ENCODE data around the gene DCUN1D2. TPM values are rescaled to one million over a fixed set of nuclear protein-coding genes. Genes with fewer than 3 reads are reported as not detected.

The DCUN1D2 gene
- total and polyA plus RNA-seq, 7 experiments from 2014 or later: 6.8 to 31.9 (median 23.1) TPM

DNA sequence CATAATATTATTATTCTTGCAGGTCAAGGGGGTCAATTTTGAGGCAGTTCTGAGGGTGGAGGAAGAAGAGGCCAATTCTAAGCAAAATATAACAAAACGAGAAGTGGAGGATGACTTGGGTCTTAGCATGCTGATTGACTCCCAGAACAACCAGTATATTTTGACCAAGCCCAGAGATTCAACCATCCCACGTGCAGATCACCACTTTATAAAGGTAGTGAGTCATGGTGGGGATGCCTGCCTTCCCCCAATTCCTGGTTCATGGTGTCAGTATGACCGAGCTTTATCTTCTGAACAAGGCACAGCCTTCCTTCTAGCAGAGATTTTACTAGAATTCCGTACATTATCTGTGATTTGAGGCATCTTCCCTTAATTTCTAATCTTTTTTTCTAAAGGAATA, 9.4 kb upstream of the DCUN1D2 start:
- H3K4me1 Mint-ChIP-seq: peaks cover 6 to 38% (median 23%) of the 10 kb centered on the region in 7 donors
- ATAC-seq: no peak
- POLR2A ChIA-PET: no interaction called here
- no peaks in the 10 kb centered on the region for H3K9me3 Mint-ChIP-seq
- no peaks in the 10 kb centered on the region for H3K9me3 ChIP-seq (ENCODE audit: control insufficient read depth in 2 of 3, low read length in 3 of 3)
- no peaks in the 10 kb centered on the region for H3K27me3 Mint-ChIP-seq
- H3K36me3 ChIP-seq (ENCODE audit: control insufficient read depth in 2 of 3, insufficient read depth in 3 of 3, low read length in 3 of 3): peaks cover 0 to 56% (median 10%) of the 10 kb centered on the region in 3 experiments
- H3K27ac ChIP-seq (ENCODE audit: low read depth, low read length): no peak overlapping the region
- H3K4me3 ChIP-seq (ENCODE audit: low read length): no peak overlapping the region
- no peak overlapping the region for H3K27ac Mint-ChIP-seq
- peaks cover 7 to 54% (median 29%) of the 10 kb centered on the region in 5 donors for H3K36me3 Mint-ChIP-seq
- H3K4me1 ChIP-seq (ENCODE audit: control insufficient read depth in 2 of 2, insufficient read depth in 2 of 2, low read length in 2 of 2): peaks cover 3 to 6% of the 10 kb centered on the region in 2 donors
- CTCF ChIA-PET: no interaction called here
- intact Hi-C loops (cut with micrococcal nuclease): no loop called here
- H3K4me3 Mint-ChIP-seq: no peak overlapping the region
- no peak for DNase-seq
- no peaks in the 10 kb centered on the region for H3K27me3 ChIP-seq (ENCODE audit: control insufficient read depth in 2 of 2, insufficient read depth in 2 of 2, low read length in 2 of 2)

DNA sequence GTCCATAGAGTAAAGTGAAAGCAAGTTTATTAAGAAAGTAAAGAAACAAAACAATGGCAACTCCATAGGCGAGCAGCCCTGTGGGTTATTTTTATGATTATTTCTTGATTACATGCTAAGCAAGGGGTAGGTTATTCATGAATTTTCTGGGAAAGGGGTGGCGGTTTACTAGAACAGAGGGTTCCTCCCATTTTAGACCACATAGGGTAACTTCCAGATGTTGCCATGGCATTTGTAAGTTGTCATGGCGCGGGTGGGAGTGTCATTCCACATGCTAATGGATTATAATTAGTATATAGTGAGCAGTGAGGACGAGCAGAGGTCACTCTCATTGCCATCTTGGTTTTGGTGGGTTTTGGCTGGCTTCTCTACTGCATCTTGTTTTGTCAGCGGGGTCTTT, 8.4 kb upstream of the DCUN1D2 start:
- ATAC-seq (no peak), DNase-seq (no peak)
- no peak overlapping the region for H3K27ac Mint-ChIP-seq
- H3K4me1 Mint-ChIP-seq: peaks cover 8 to 47% (median 30%) of the 10 kb centered on the region in 7 donors
- H3K9me3 Mint-ChIP-seq: no peaks in the 10 kb centered on the region
- peaks cover 0 to 56% (median 10%) of the 10 kb centered on the region in 3 experiments for H3K36me3 ChIP-seq (ENCODE audit: control insufficient read depth in 2 of 3, insufficient read depth in 3 of 3, low read length in 3 of 3)
- ChIA-PET POLR2A (no interaction called here), CTCF (no interaction called here)
- no peaks in the 10 kb centered on the region for H3K27me3 Mint-ChIP-seq
- no peak overlapping the region for H3K4me3 Mint-ChIP-seq
- no peaks in the 10 kb centered on the region for H3K9me3 ChIP-seq (ENCODE audit: control insufficient read depth in 2 of 3, low read length in 3 of 3)
- intact Hi-C loops (cut with micrococcal nuclease): no loop called here
- no peaks in the 10 kb centered on the region for H3K27me3 ChIP-seq (ENCODE audit: control insufficient read depth in 2 of 2, insufficient read depth in 2 of 2, low read length in 2 of 2)
- H3K4me1 ChIP-seq (ENCODE audit: control insufficient read depth in 2 of 2, insufficient read depth in 2 of 2, low read length in 2 of 2): peaks cover 3 to 6% of the 10 kb centered on the region in 2 donors
- no peak overlapping the region for H3K27ac ChIP-seq (ENCODE audit: low read depth, low read length)
- no peak overlapping the region for H3K4me3 ChIP-seq (ENCODE audit: low read length)
- peaks cover 7 to 48% (median 29%) of the 10 kb centered on the region in 5 donors for H3K36me3 Mint-ChIP-seq

DNA sequence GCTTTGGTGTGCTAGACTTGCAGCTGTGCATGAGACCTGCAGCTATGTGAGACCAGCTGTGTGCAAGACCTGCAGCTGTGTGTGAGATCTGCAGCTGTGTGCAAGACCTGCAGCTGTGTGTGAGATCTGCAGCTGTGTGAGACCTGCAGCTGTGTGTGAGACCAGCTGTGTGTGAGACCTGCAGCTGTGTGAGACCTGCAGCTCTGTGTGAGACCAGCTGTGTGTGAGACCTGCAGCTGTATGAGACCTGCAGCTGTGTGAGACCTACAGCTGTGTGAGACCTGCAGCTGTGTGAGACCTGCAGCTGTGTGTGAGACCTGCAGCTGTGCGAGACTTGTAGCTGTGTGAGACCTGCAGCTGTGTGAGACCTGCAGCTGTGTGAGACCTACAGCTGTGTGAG, 6.7 kb upstream of the DCUN1D2 start:
- no peaks in the 10 kb centered on the region for H3K27me3 Mint-ChIP-seq
- peaks cover 7 to 40% (median 20%) of the 10 kb centered on the region in 5 donors for H3K36me3 Mint-ChIP-seq
- H3K9me3 ChIP-seq (ENCODE audit: control insufficient read depth in 2 of 3, low read length in 3 of 3): no peaks in the 10 kb centered on the region
- H3K4me1 Mint-ChIP-seq: peaks cover 9 to 59% (median 45%) of the 10 kb centered on the region in 7 donors
- H3K4me3 Mint-ChIP-seq: no peak overlapping the region
- no peak for DNase-seq
- ATAC-seq: no peak
- CTCF ChIA-PET: interaction anchor here (0.6 kb wide), 1 partner anchor 108 kb away, joined by 4 read pairs; no protein-coding TSS in a partner anchor
- H3K4me1 ChIP-seq (ENCODE audit: control insufficient read depth in 2 of 2, insufficient read depth in 2 of 2, low read length in 2 of 2): peaks cover 3 to 6% of the 10 kb centered on the region in 2 donors
- H3K27ac ChIP-seq (ENCODE audit: low read depth, low read length): no peak overlapping the region
- intact Hi-C loops (cut with micrococcal nuclease): no loop called here
- POLR2A ChIA-PET: no interaction called here
- H3K36me3 ChIP-seq (ENCODE audit: control insufficient read depth in 2 of 3, insufficient read depth in 3 of 3, low read length in 3 of 3): peaks cover 0 to 49% (median 10%) of the 10 kb centered on the region in 3 experiments
- H3K4me3 ChIP-seq (ENCODE audit: low read length): no peak overlapping the region
- no peaks in the 10 kb centered on the region for H3K27me3 ChIP-seq (ENCODE audit: control insufficient read depth in 2 of 2, insufficient read depth in 2 of 2, low read length in 2 of 2)
- peak overlapping the region in 1 of 9 donors; percentile 72 for H3K27ac Mint-ChIP-seq
- H3K9me3 Mint-ChIP-seq: no peaks in the 10 kb centered on the region

DNA sequence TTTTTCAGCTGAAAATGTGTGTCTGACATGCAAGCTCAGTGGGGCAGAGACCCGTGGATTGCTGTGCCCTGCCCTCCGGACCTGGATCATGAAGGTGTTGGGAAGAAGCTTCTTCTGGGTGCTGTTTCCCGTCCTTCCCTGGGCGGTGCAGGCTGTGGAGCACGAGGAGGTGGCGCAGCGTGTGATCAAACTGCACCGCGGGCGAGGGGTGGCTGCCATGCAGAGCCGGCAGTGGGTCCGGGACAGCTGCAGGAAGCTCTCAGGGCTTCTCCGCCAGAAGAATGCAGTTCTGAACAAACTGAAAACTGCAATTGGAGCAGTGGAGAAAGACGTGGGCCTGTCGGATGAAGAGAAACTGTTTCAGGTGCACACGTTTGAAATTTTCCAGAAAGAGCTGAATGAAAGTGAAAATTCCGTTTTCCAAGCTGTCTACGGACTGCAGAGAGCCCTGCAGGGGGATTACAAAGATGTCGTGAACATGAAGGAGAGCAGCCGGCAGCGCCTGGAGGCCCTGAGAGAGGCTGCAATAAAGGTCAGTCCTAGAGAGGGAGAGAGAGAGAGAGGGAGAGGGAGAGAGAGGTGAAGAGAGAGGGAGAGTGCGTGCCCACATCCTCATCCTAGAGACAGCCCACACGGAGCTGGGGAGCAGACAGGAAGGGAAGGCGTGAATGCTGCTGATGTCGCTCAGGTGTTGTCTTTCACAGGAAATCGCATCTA, 5.1 kb upstream of the DCUN1D2 start:
- CTCF ChIA-PET: interaction anchor here (0.6 to 0.7 kb wide), 2 partner anchors 101 to 184 kb away, joined by 3 read pairs; no protein-coding TSS in a partner anchor
- intact Hi-C loops (cut with micrococcal nuclease): no loop called here
- no peak for ATAC-seq
- DNase-seq: no peak
- Mint-ChIP-seq H3K27ac (peak overlapping the region; percentile 17 to 91 (median 68)), H3K4me1 (peaks cover 18 to 67% (median 52%) of the 10 kb centered on the region in 7 donors), H3K27me3 (no peaks in the 10 kb centered on the region), H3K4me3 (peak overlapping the region in 9 of 10 donors; percentile 3 to 74 (median 44)), H3K36me3 (peaks cover 7 to 35% (median 20%) of the 10 kb centered on the region in 5 donors), H3K9me3 (no peaks in the 10 kb centered on the region)
- Histone ChIP-seq H3K9me3 (ENCODE audit: control insufficient read depth in 2 of 3, low read length in 3 of 3) (no peaks in the 10 kb centered on the region), H3K4me3 (ENCODE audit: low read length) (no peak overlapping the region), H3K27me3 (ENCODE audit: control insufficient read depth in 2 of 2, insufficient read depth in 2 of 2, low read length in 2 of 2) (no peaks in the 10 kb centered on the region), H3K4me1 (ENCODE audit: control insufficient read depth in 2 of 2, insufficient read depth in 2 of 2, low read length in 2 of 2) (peaks cover 3 to 6% of the 10 kb centered on the region in 2 donors), H3K36me3 (ENCODE audit: control insufficient read depth in 2 of 3, insufficient read depth in 3 of 3, low read length in 3 of 3) (peaks cover 0 to 33% (median 10%) of the 10 kb centered on the region in 3 experiments), H3K27ac (ENCODE audit: low read depth, low read length) (no peak overlapping the region)
- POLR2A ChIA-PET: no interaction called here

DNA sequence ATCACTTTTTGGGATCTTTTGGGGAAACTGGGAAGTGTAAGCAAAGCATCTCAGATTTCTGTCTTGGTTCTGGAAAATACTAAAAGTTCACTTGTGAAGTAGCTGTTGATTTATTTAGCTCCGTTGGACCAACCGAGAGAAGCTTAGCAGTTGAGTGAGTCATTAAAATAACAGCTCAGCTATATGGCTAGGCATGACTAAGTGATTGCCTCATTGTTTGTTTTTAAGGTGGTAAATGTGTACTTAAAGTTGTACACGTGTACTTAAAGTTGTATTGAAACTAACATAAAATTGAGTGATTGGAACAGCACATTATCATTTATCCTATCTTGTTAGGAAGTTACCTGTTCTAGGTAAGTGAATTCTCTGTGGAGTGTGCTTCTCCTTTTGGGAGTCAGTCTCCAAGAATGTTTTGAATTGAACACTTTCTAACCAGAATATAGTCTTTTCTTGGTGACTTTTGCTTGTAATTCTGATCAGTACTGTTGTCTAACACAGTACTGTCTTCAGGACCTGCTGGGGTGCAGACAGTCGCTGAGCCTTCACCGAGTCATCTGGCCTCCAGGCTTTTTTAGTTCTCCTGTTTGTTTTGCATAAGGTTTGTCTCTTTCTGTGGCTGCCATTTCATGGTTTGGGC, 2.9 kb upstream of the DCUN1D2 start:
- intact Hi-C loops (cut with micrococcal nuclease): no loop called here
- Histone ChIP-seq H3K9me3 (ENCODE audit: control insufficient read depth in 2 of 3, low read length in 3 of 3) (no peaks in the 10 kb centered on the region), H3K27me3 (ENCODE audit: control insufficient read depth in 2 of 2, insufficient read depth in 2 of 2, low read length in 2 of 2) (no peaks in the 10 kb centered on the region), H3K4me3 (ENCODE audit: low read length) (no peak overlapping the region), H3K36me3 (ENCODE audit: control insufficient read depth in 2 of 3, insufficient read depth in 3 of 3, low read length in 3 of 3) (peaks cover 0 to 13% (median 6%) of the 10 kb centered on the region in 3 experiments), H3K4me1 (ENCODE audit: control insufficient read depth in 2 of 2, insufficient read depth in 2 of 2, low read length in 2 of 2) (peaks cover 12 to 20% of the 10 kb centered on the region in 2 donors), H3K27ac (ENCODE audit: low read depth, low read length) (peak overlapping the region; percentile 0)
- no peak for DNase-seq
- peaks cover 31 to 77% (median 68%) of the 10 kb centered on the region in 7 donors for H3K4me1 Mint-ChIP-seq
- peak; percentile 21 for ATAC-seq
- peak overlapping the region in 8 of 9 donors; percentile 17 to 87 (median 64) for H3K27ac Mint-ChIP-seq
- H3K27me3 Mint-ChIP-seq: no peaks in the 10 kb centered on the region
- CTCF ChIA-PET: interaction anchor here (1.0 kb wide), 1 partner anchor 34 kb away, joined by 3 read pairs; no protein-coding TSS in a partner anchor
- H3K4me3 Mint-ChIP-seq: peak overlapping the region in 7 of 10 donors; percentile 27 to 73 (median 45)
- peaks cover 0 to 17% (median 10%) of the 10 kb centered on the region in 5 donors for H3K36me3 Mint-ChIP-seq
- H3K9me3 Mint-ChIP-seq: no peaks in the 10 kb centered on the region
- POLR2A ChIA-PET: interaction anchor here (0.5 kb wide), 1 partner anchor 329 kb away, joined by 3 read pairs; no protein-coding TSS in a partner anchor

DNA sequence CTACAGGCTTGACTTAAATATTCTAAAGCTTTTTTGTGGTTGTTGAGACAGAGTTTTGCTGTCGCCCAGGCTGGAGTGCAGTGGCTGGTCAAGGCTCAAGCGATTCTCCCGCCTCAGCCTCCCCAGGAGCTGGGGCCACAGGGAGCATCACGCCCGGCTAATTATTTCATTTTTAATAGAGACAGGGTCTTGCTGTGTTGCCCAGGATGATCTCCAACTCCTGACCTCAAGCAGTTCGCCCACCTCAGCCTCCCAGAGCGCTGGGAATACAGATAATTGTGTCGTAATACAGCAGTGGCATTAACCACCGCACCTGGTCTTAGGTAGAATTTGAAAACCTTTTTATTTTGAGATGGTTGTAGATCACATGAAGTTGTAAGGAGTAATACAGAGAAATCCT, 1.5 kb upstream of the DCUN1D2 start:
- POLR2A ChIA-PET: no interaction called here
- H3K4me1 ChIP-seq (ENCODE audit: control insufficient read depth in 2 of 2, insufficient read depth in 2 of 2, low read length in 2 of 2): peaks cover 12 to 26% of the 10 kb centered on the region in 2 donors

More for the DNA sequence above, 1.5 kb upstream of the DCUN1D2 start:
- peaks cover 44 to 82% (median 76%) of the 10 kb centered on the region in 7 donors for H3K4me1 Mint-ChIP-seq
- peaks cover 0 to 10% (median 4%) of the 10 kb centered on the region in 5 donors for H3K36me3 Mint-ChIP-seq
- peak overlapping the region in 8 of 9 donors; percentile 17 to 81 (median 74) for H3K27ac Mint-ChIP-seq
- Histone ChIP-seq H3K27ac (ENCODE audit: low read depth, low read length) (no peak overlapping the region), H3K27me3 (ENCODE audit: control insufficient read depth in 2 of 2, insufficient read depth in 2 of 2, low read length in 2 of 2) (no peaks in the 10 kb centered on the region), H3K9me3 (ENCODE audit: control insufficient read depth in 2 of 3, low read length in 3 of 3) (no peaks in the 10 kb centered on the region), H3K4me3 (ENCODE audit: low read length) (no peak overlapping the region), H3K36me3 (ENCODE audit: control insufficient read depth in 2 of 3, insufficient read depth in 3 of 3, low read length in 3 of 3) (no peaks in the 10 kb centered on the region)
- peak overlapping the region; percentile 74 to 94 (median 84) for H3K4me3 Mint-ChIP-seq
- no peaks in the 10 kb centered on the region for H3K27me3 Mint-ChIP-seq
- intact Hi-C loops (cut with micrococcal nuclease): loop anchor here in 1 of 2 donors (2.0 kb wide), 1 partner anchor 93 kb away; the partner anchor contains the start of gene TFDP1
- ATAC-seq (no peak), DNase-seq (no peak)
- CTCF ChIA-PET: no interaction called here
- H3K9me3 Mint-ChIP-seq: no peaks in the 10 kb centered on the region

Measured in naive thymus-derived CD4-positive, alpha-beta T cell (primary cell).